GM23338 (cell line): ENCODE data around the gene KLHL7. TPM values are rescaled to one million over a fixed set of nuclear protein-coding genes. Genes with fewer than 3 reads are reported as not detected.
A peak's percentile ranks its signal among the peaks of the same experiment; 100 is the strongest.

ENCODE experiments used
- ATAC-seq: fragments of 200-7000 bp; cut with Tn5 transposase; 3 replicates; pipeline ENCODE4 v1.9.1; 2020
- DNase-seq: peaks from one replicate; pipeline ENCODE4 v3.0.0-alpha.2; 2015; ENCODE audit warnings: low spot score
- H2AFZ ChIP-seq: fragments of 200-600 bp; sonication (generic); 2 replicates; pipeline ENCODE4 v1.8.0; 2016; ENCODE audit warnings: antibody characterized with exemption, mild to moderate bottlenecking, moderate library complexity
- H3F3A ChIP-seq: fragments of 200-600 bp; sonication (generic); replicated peaks from 2 replicates; pipeline ENCODE4 v1.8.0; 2017; ENCODE audit warnings: antibody characterized with exemption, mixed run types, low read depth
- H3K27ac ChIP-seq: fragments of 200-600 bp; sonication (generic); 2 replicates; pipeline ENCODE4 v1.6.1; 2016; ENCODE audit warnings: low read depth
- H3K27me3 ChIP-seq: fragments of 200-600 bp; sonication (generic); 2 replicates; pipeline ENCODE4 v1.8.0; 2016; ENCODE audit warnings: mild to moderate bottlenecking, mixed run types, moderate library complexity; ENCODE audit not compliant: insufficient read depth
- H3K36me3 ChIP-seq: fragments of 200-600 bp; sonication (generic); 2 replicates; pipeline ENCODE4 v1.8.0; 2016; ENCODE audit warnings: mild to moderate bottlenecking; ENCODE audit not compliant: insufficient read depth
- H3K4me1 ChIP-seq: fragments of 200-600 bp; sonication (generic); 2 replicates; pipeline ENCODE4 v1.8.0; 2016; ENCODE audit warnings: mild to moderate bottlenecking, moderate library complexity; ENCODE audit not compliant: insufficient read depth
- H3K4me2 ChIP-seq: fragments of 200-600 bp; sonication (generic); 2 replicates; pipeline ENCODE4 v1.7.1; 2017; ENCODE audit warnings: mixed run types
- H3K4me3 ChIP-seq: fragments of 200-600 bp; sonication (generic); 2 replicates; pipeline ENCODE4 v1.6.1; 2016; ENCODE audit warnings: mixed run types
- H3K79me2 ChIP-seq: fragments of 200-600 bp; sonication (generic); replicated peaks from 2 replicates; pipeline ENCODE4 v1.8.0; 2017; ENCODE audit warnings: mild to moderate bottlenecking; ENCODE audit not compliant: insufficient read depth
- H3K9me2 ChIP-seq: fragments of 200-600 bp; sonication (generic); 2 replicates; pipeline ENCODE4 v1.8.0; 2017; ENCODE audit not compliant: insufficient read depth
- H4K20me1 ChIP-seq: fragments of 200-600 bp; sonication (generic); replicated peaks from 2 replicates; pipeline ENCODE4 v1.8.0; 2017; ENCODE audit warnings: mild to moderate bottlenecking; ENCODE audit not compliant: insufficient read depth
- H3K27ac Mint-ChIP-seq: 2 replicates; pipeline ENCODE4 v1.8.0; 2020; ENCODE audit warnings: inconsistent platforms, mild to moderate bottlenecking, moderate library complexity, mixed read lengths
- H3K27me3 Mint-ChIP-seq: 3 replicates; pipeline ENCODE4 v1.8.0; 2022; ENCODE audit warnings: low read depth, mild to moderate bottlenecking, moderate library complexity, mixed read lengths, inconsistent platforms; ENCODE audit not compliant: insufficient read depth, poor library complexity
- H3K36me3 Mint-ChIP-seq: 3 replicates; pipeline ENCODE4 v1.8.0; 2021; ENCODE audit warnings: low read depth, mild to moderate bottlenecking, inconsistent platforms, moderate library complexity, mixed read lengths
- H3K4me1 Mint-ChIP-seq: 3 replicates; pipeline ENCODE4 v1.8.0; 2020; ENCODE audit warnings: mild to moderate bottlenecking, inconsistent platforms, mixed read lengths
- H3K4me3 Mint-ChIP-seq: 3 replicates; pipeline ENCODE4 v1.8.0; 2021; ENCODE audit warnings: moderate library complexity, mild to moderate bottlenecking, inconsistent platforms, mixed read lengths
- H3K9me3 Mint-ChIP-seq: 3 replicates; pipeline ENCODE4 v1.8.0; 2020; ENCODE audit warnings: moderate library complexity, mild to moderate bottlenecking, inconsistent platforms, mixed read lengths
- CREB1 ChIP-seq: fragments of 250-450 bp; sonication (Bioruptor Pico); IDR thresholded peaks from 2 replicates; pipeline ENCODE4 v1.5.0; 2020; ENCODE audit warnings: low read depth, mild to moderate bottlenecking, moderate library complexity
- ETS1 ChIP-seq: IDR thresholded peaks from 2 replicates; pipeline ENCODE4 v1.6.1; 2016; ENCODE audit warnings: antibody characterized with exemption
- STAT1 ChIP-seq: IDR thresholded peaks from one replicate; pipeline ENCODE4 v1.6.1; 2016; ENCODE audit warnings: antibody characterized with exemption; ENCODE audit not compliant: unreplicated experiment
- ZNF331 ChIP-seq: fragments of 250-450 bp; sonication (Bioruptor Pico); IDR thresholded peaks from 2 replicates; pipeline ENCODE4 v1.5.0; 2020; ENCODE audit warnings: low read depth, mild to moderate bottlenecking, moderate library complexity
- polyA plus RNA-seq: library from polyadenylated mRNA; unstranded; fragments of >200 nt; fragmentation: Nextera tagmentation; extraction: Ambion mirVana; gene quantifications from 2 replicates; pipeline ENCODE4 v1.2.1, GENCODE V29; 2016
- total RNA-seq: library from RNA; depleted of rRNA; stranded (reverse); fragments of >200 nt; shearing (Covaris generic); gene quantifications from 2 replicates; pipeline ENCODE4 v1.2.3, GENCODE V29; 2014
- TF ChIP-seq, protein P1 (sequence below): fragments of 250-450 bp; sonication (Bioruptor Pico); IDR thresholded peaks from 2 replicates; pipeline ENCODE4 v1.5.0; 2020; ENCODE audit warnings: mild to moderate bottlenecking, moderate library complexity

KLHL7 gene
- total and polyA plus RNA-seq, 2 experiments from 2014 or later, result 92.5 to 119 TPM

DNA sequence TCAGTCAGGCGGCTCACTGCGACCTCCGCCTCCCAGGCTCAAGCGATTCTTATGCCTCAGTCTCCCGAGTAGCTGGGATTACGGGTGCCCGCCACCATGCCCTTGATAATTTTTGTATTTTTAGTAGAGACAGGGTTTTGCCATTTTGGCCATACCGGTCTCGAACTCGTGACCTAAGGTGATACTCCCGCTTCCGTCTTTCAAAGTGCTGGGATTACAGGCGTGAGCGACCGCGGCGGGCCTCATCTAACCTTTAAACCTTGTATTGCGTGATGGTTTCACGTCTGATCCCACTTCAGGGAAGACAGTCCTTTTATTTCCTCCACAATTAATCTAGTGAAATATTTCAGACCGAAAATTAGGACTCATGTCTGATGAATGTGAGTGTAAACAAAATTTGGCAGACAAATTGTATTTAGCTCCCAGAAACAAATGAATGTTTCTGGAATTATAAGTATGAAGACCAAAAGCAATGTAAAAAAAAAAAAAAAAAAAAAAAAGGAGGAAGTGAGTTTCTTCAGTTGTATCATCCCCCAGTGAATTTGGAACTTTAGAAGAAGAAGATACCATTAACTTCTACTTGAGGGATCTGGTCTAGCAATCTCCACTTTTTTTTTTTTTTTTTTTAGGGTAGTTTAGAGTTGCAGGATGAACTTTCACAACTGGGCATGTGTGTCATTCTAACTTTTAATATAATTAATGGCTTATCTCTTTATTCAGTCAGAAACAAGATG is 77.9 kb downstream of the KLHL7 start:
- 0 out of 2 replicates have a peak, but pooled peaks cover 6% of the 10 kb centered on the region for H3F3A ChIP-seq
- TF ChIP-seq ZNF331 (no peak), ETS1 (no peak), STAT1 (no peak), CREB1 (no peak)
- TF ChIP-seq, protein P1, sequence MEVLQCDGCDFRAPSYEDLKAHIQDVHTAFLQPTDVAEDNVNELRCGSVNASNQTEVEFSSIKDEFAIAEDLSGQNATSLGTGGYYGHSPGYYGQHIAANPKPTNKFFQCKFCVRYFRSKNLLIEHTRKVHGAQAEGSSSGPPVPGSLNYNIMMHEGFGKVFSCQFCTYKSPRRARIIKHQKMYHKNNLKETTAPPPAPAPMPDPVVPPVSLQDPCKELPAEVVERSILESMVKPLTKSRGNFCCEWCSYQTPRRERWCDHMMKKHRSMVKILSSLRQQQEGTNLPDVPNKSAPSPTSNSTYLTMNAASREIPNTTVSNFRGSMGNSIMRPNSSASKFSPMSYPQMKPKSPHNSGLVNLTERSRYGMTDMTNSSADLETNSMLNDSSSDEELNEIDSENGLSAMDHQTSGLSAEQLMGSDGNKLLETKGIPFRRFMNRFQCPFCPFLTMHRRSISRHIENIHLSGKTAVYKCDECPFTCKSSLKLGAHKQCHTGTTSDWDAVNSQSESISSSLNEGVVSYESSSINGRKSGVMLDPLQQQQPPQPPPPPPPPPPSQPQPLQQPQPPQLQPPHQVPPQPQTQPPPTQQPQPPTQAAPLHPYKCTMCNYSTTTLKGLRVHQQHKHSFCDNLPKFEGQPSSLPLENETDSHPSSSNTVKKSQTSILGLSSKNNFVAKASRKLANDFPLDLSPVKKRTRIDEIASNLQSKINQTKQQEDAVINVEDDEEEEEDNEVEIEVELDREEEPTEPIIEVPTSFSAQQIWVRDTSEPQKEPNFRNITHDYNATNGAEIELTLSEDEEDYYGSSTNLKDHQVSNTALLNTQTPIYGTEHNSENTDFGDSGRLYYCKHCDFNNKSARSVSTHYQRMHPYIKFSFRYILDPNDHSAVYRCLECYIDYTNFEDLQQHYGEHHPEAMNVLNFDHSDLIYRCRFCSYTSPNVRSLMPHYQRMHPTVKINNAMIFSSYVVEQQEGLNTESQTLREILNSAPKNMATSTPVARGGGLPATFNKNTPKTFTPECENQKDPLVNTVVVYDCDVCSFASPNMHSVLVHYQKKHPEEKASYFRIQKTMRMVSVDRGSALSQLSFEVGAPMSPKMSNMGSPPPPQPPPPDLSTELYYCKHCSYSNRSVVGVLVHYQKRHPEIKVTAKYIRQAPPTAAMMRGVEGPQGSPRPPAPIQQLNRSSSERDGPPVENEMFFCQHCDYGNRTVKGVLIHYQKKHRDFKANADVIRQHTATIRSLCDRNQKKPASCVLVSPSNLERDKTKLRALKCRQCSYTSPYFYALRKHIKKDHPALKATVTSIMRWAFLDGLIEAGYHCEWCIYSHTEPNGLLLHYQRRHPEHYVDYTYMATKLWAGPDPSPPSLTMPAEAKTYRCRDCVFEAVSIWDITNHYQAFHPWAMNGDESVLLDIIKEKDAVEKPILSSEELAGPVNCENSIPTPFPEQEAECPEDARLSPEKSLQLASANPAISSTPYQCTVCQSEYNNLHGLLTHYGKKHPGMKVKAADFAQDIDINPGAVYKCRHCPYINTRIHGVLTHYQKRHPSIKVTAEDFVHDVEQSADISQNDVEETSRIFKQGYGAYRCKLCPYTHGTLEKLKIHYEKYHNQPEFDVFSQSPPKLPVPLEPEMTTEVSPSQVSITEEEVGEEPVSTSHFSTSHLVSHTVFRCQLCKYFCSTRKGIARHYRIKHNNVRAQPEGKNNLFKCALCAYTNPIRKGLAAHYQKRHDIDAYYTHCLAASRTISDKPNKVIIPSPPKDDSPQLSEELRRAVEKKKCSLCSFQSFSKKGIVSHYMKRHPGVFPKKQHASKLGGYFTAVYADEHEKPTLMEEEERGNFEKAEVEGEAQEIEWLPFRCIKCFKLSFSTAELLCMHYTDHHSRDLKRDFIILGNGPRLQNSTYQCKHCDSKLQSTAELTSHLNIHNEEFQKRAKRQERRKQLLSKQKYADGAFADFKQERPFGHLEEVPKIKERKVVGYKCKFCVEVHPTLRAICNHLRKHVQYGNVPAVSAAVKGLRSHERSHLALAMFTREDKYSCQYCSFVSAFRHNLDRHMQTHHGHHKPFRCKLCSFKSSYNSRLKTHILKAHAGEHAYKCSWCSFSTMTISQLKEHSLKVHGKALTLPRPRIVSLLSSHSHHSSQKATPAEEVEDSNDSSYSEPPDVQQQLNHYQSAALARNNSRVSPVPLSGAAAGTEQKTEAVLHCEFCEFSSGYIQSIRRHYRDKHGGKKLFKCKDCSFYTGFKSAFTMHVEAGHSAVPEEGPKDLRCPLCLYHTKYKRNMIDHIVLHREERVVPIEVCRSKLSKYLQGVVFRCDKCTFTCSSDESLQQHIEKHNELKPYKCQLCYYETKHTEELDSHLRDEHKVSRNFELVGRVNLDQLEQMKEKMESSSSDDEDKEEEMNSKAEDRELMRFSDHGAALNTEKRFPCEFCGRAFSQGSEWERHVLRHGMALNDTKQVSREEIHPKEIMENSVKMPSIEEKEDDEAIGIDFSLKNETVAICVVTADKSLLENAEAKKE, result no peak
- Mint-ChIP-seq H3K27ac (peak overlapping the region; percentile 72; the same call in 1 of the 2 replicates), H3K9me3 (no peaks in the 10 kb centered on the region; the same call in 2 of the 3 replicates), H3K27me3 (peaks cover 6% of the 10 kb centered on the region), H3K36me3 (peaks cover 29% of the 10 kb centered on the region; the same call in 2 of the 3 replicates), H3K4me1 (peaks cover 15% of the 10 kb centered on the region), H3K4me3 (peak overlapping the region; percentile 91)
- peak overlapping the region; percentile 69 for H3K4me3 ChIP-seq
- no peak overlapping the region for H2AFZ ChIP-seq
- H3K79me2 ChIP-seq, result peaks cover 40% of the 10 kb centered on the region
- peaks cover 20% of the 10 kb centered on the region for H3K36me3 ChIP-seq
- peaks cover 7% of the 10 kb centered on the region for H3K4me1 ChIP-seq
- 0 out of 2 replicates have a peak overlapping the region, but pooled peaks have one; percentile 87 for H3K27ac ChIP-seq
- no peaks in the 10 kb centered on the region for H3K27me3 ChIP-seq
- DNase-seq, result no peak
- no peaks in the 10 kb centered on the region for H3K9me2 ChIP-seq
- H3K4me2 ChIP-seq, result peak overlapping the region; percentile 86
- 0 out of 2 replicates have a peak, but pooled peaks cover 4% of the 10 kb centered on the region for H4K20me1 ChIP-seq
- ATAC-seq, result no peak
